Activated CD8-positive, alpha-beta memory T cell treated with anti-CD3 and anti-CD28 coated beads for 4 hours (primary cell): ENCODE data around the gene HDGF.
A peak's percentile ranks its signal among the peaks of the same experiment; 100 is the strongest.

Experiments used
- DNase-seq, 2 donors: peaks; one replicate each; pipeline ENCODE4 v3.0.0-alpha.2; 2020; ENCODE audit warnings: low read depth in 2 of 2

Gene HDGF

DNA sequence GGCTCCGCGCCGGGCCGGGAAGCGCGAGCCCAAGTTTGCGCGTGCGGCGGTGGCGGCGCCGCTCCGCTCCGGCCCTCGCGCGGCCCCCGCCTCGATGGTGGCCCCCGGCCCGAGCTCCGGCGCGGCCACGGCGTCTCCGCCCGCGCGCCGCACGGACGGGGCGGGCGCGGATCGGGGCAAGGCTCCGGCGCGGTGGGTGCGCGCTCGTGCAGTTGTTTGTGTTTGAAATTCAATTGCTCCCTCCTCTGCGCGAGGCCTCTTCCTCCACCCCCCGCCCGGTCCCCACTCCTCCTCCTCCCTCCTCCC is at the start of gene HDGF:
Gene HDGF, minus strand, starts transcription at position 225 of the 306 bp plus-strand sequence. CDS start 246 bp downstream, outside the sequence.
- DNase-seq = no peak

- DNase-seq = peak in 1 of 2 donors; percentile 38
Observed at GRCh38 chr1:156797212-156797871, 45.9 kb upstream of the HDGF start.

GRCh38 chr1:156796340-156797097 is 45.0 kb upstream of the HDGF start:
- no peak for DNase-seq

- no peak for DNase-seq
Observed at GRCh38 chr1:156795787-156796186, 44.3 kb upstream of the HDGF start.

GRCh38 chr1:156795374-156795733 is 43.9 kb upstream of the HDGF start:
- DNase-seq = no peak

DNA sequence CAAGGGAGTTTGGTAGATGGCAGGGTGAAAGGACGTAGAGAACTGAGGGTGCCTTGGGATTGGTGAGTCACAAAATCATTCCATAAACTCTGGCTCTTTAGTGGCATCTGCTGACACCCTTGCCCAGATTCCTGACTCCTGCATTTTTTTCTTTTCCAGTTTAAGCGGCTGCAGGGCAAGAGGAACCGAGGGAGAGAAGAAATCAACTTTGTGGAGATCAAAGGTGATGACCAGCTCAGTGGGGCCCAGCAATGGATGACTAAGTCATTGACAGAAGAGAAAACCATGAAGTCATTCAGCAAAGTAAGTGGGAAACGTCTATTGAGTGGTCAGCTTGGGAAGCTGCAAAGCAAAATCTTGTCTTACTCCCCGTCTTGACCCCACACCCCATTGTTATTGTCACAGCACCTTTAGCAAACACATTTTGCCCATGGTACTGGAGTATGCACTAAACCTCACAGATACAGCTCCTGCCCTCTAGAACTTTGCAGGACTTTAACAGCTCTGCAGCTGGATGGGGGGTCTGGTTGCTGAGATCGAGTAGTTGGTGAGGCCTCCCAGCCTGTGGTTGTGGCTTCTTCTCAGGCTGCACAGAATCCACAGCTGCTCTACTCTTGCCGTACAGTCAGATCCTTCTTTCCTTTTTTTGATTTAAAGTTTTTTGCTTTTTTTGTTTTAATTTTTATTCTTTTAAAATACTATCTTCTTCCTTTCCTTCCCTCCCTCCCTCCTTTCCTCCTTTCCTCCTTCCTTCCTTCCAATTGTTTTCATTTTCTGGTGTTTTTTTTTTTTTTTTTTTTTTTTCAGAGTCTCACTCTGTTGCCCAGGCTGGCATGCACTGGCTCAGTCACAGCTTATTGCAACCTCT is 43.3 kb upstream of the HDGF start:
- no peak for DNase-seq

- DNase-seq = no peak
Observed at GRCh38 chr1:156789621-156790318, 38.3 kb upstream of the HDGF start.

DNA sequence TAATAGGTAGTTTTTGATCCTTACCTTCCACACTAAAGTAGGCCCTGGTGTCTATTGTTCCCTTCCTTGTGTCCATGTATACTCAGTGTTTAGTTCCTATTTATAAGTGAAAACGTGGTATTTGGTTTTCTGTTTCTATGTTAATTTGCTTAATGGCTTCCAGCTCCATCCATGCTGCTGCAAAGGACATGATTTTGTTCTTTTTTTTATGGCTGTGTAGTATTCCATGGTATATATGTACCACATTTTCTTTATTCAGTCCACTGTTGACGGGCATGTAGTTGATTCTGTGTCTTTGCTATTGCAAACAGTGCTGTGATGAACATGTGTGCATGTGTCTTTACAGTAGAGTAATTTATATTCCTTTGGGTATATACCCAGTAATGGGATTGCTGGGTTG is 36.7 kb upstream of the HDGF start:
- DNase-seq = no peak

GRCh38 chr1:156786640-156787039 is 35.2 kb upstream of the HDGF start:
- no peak for DNase-seq

DNA sequence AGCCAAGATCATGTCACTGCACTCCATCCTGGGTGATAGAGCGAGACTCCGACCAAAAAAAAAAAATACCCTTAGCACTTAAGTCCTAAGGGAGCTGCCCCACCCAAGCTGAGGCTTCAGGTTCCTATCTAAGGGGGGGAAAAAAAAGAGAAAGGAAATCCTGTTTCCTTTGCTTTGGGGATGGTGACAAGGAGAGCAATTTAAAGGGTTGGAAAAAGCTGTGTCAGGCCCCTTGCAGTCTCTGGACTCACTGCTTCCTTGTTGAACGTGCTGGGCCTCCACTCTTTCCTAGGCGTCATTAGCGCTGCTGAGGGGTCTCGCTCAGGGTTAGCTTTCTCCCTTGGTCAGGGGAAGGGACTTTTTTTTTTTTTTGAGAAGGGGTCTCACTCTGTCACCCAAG is 34.0 kb upstream of the HDGF start:
- no peak for DNase-seq

- DNase-seq = no peak
Observed at GRCh38 chr1:156781585-156782186, 30.2 kb upstream of the HDGF start.

- no peak for DNase-seq
Observed at GRCh38 chr1:156777573-156777972, 26.1 kb upstream of the HDGF start.

DNA sequence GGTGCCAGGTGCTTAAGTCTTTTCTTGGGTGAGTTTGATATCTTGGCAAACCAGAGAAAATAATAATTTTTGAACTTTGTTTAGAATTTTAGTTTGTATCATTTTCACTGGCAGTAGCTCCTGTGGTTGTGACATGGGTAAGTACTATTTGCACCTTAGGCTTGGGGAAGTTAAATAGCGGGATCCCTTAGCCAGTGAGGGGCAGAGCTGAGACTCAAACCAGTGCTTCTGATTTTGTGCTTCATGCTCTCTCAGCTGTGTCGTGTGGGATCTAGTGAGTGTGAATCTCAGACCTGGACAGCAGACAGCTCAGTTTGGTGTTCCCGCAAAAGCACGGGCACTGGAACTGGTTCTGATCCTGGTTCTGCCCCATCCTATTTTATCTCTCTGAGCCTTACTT is 25.5 kb upstream of the HDGF start:
- DNase-seq = no peak

DNA sequence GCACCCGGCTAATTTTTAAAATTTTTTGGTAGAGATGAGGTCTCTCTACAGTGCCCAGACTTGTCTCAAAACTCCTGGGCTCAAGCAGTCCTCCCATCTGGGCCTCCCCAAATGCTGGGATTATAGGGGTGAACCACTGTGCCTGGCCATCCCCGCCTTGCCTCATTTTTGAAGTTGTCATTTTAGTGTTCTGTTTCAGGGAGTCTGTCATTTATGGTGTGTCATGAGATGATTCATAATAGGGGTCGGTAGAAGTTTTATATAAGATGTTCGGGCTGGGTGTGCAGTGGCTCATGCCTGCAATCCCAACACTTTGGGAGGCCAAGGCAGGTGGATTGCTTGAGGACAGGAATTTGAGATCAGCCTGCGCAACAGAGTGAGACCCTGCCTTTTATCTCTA is 24.3 kb upstream of the HDGF start:
- DNase-seq = no peak

DNA sequence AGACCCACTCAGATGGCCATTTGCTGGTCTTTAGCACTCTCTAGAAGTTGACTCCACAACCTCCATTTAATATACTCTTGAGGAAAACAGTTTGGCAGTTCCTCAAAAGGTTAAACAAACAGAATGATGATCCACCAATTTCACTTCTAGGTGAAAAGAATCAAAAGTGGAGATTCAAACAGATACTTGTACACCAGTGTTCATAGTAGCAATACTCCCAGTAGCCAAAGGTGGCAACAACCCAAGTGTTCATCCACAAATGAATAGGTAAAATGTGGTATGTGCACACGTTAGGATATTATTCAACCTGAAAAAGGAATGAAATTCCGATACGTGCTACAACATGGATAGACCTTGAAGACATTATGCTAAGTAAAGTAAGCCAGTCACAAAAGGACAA is 22.1 kb upstream of the HDGF start:
- no peak for DNase-seq

DNA sequence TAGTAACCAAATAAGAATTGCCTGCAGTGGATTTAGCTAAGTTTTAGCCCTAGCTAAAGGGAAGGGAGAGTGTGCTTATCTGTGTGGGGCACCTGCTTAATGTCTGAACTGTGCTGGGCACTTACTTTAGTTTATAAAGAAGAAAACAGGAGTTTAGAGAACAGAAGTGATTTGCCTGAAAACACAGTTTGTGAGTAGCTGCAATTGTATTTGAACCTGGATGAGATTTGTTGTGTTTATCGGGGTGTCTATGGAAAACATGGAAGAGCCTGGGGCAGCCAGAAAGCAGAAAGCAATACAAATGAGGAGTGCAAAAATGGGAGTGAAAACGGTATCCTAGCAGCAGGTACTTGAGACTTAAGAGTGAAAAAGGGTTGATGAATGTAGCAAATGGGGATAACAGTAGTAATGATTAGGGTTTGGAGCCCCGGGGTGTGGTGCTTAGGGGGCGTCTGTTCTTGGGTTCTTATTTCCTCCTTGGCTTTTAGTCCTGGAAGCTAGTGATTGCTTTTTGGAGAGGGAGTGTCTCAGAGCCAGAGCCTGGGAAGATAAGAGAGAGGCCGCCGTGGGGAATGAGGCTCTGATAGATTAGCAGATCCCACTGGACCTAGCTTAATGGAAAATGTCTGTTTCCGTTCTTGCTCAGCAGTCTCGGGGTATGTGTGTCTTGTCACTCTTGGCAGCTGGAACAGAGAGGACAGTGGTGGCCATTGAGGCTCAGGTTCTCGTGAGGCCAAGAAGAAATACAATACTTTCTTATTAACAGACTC is 21.4 kb upstream of the HDGF start:
- no peak for DNase-seq

- DNase-seq = no peak
Observed at GRCh38 chr1:156772222-156772621, 20.7 kb upstream of the HDGF start.

DNA sequence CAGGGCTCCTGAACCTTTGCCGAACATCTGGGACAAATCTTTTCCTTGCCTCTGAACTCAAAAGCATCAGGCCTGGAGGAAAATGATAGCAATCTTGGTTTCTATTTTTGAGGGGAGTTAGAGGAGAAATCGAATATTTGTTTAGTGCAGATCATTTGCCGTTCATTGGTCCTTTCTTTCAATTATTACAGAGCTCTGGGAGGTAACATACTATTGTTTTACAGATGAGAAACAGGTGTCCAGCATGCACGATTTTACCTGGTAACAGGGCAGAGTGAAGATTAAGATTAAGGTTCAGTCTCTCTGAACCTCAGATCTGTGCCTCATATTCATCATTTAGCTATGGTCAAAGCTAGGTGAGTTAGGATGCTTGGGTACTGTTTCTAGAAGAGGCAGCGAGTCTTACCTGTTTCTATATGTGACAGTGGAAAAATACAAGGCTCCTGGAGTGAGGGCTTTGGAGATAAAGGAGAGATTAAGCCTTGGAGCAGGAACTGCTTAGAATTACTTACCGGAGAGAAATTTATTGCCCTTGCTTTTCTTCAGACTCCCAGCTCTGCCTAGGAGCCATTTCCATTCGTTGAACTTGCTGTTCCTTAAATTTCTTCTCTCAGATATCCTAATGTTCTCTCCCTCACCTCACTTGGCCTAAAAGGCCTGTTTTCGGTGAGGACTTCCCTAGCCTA is 17.3 kb upstream of the HDGF start:
- DNase-seq = no peak

GRCh38 chr1:156767879-156768604 is 16.6 kb upstream of the HDGF start:
- DNase-seq = no peak
